ENCODE data around the gene XRCC1. TPM values are rescaled to one million over a fixed set of nuclear protein-coding genes. Genes with fewer than 3 reads are reported as not detected.

Gene XRCC1
- total and polyA plus RNA-seq, 3 experiments from 2014 or later, result 31.4 to 37.2 (median 37.0) TPM

GRCh38 chr19:43570174-43570791 lies 5.0 kb downstream of the XRCC1 start:
- H3K4me1 ChIP-seq (ENCODE audit: insufficient read depth, low read length), result peaks cover 8% of the 10 kb centered on the region
- H3K4me1 Mint-ChIP-seq, result peaks cover 31 to 62% (median 53%) of the 10 kb centered on the region in 3 donors
- peaks cover 11% of the 10 kb centered on the region for H3K36me3 ChIP-seq (ENCODE audit: insufficient read depth, low read length)
- H3K27me3 ChIP-seq (ENCODE audit: insufficient read depth, low read length, poor library complexity, severe bottlenecking), result no peaks in the 10 kb centered on the region
- H3K36me3 Mint-ChIP-seq, result peaks cover 3 to 28% (median 8%) of the 10 kb centered on the region in 3 donors
- H3K9me3 Mint-ChIP-seq, result no peaks in the 10 kb centered on the region
- no peak overlapping the region for H3K4me3 ChIP-seq (ENCODE audit: low read length)
- no peak for DNase-seq
- no peaks in the 10 kb centered on the region for H3K27me3 Mint-ChIP-seq
- H3K4me3 Mint-ChIP-seq, result peak overlapping the region in 1 of 7 donors; percentile 64
- CTCF ChIA-PET, result interaction anchor here (2.4 to 4.0 kb wide), 2 partner anchors 15 to 24 kb away, joined by 15 to 22 read pairs; no protein-coding TSS in a partner anchor
- peak overlapping the region; percentile 11 to 84 (median 70) for H3K27ac Mint-ChIP-seq
- H3K9me3 ChIP-seq (ENCODE audit: low read length), result no peaks in the 10 kb centered on the region
- no peak overlapping the region for H3K27ac ChIP-seq (ENCODE audit: low read depth, low read length)
- POLR2A ChIA-PET, result no interaction called here

DNA sequence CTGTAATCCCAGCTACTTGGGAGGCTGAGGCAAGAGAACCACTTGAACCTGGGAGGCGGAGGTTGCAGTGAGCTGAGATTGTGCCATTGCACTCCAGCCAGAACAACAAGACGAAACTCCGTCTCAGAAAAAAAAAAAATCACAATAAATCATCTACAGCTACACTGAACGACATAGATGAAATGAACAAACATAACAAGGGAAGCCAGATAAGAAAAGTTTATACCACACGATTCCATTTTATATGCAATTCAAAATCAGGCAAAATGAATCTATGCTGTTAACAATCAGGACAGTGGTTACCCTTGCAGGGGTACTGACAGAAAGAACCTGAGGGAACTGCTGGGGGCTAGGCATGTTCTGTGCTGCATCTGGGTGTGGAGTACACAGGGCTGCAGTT lies 5.7 kb downstream of the XRCC1 start:
- H3K9me3 ChIP-seq (ENCODE audit: low read length), result no peaks in the 10 kb centered on the region
- Mint-ChIP-seq H3K27me3 (no peaks in the 10 kb centered on the region), H3K4me1 (peaks cover 30 to 62% (median 53%) of the 10 kb centered on the region in 3 donors), H3K36me3 (peaks cover 0 to 25% (median 12%) of the 10 kb centered on the region in 3 donors), H3K27ac (peak overlapping the region; percentile 3 to 84 (median 70)), H3K9me3 (no peaks in the 10 kb centered on the region), H3K4me3 (peak overlapping the region in 1 of 7 donors; percentile 64)
- CTCF ChIA-PET, result interaction anchor here (4.0 kb wide), 1 partner anchor 15 kb away, joined by 22 read pairs; no protein-coding TSS in a partner anchor
- no peak overlapping the region for H3K4me3 ChIP-seq (ENCODE audit: low read length)
- POLR2A ChIA-PET, result no interaction called here
- no peak overlapping the region for H3K27ac ChIP-seq (ENCODE audit: low read depth, low read length)
- peaks cover 9% of the 10 kb centered on the region for H3K4me1 ChIP-seq (ENCODE audit: insufficient read depth, low read length)
- peaks cover 11% of the 10 kb centered on the region for H3K36me3 ChIP-seq (ENCODE audit: insufficient read depth, low read length)
- no peak for DNase-seq
- H3K27me3 ChIP-seq (ENCODE audit: insufficient read depth, low read length, poor library complexity, severe bottlenecking), result no peaks in the 10 kb centered on the region

GRCh38 chr19:43564800-43565199 lies 10.5 kb downstream of the XRCC1 start:
- peaks cover 0 to 3% of the 10 kb centered on the region in 2 donors for H3K27me3 Mint-ChIP-seq
- peaks cover 48 to 64% (median 60%) of the 10 kb centered on the region in 3 donors for H3K4me1 Mint-ChIP-seq
- Histone ChIP-seq H3K36me3 (ENCODE audit: insufficient read depth, low read length) (no peaks in the 10 kb centered on the region), H3K4me1 (ENCODE audit: insufficient read depth, low read length) (peaks cover 47% of the 10 kb centered on the region), H3K9me3 (ENCODE audit: low read length) (no peaks in the 10 kb centered on the region), H3K4me3 (ENCODE audit: low read length) (no peak overlapping the region), H3K27ac (ENCODE audit: low read depth, low read length) (no peak overlapping the region), H3K27me3 (ENCODE audit: insufficient read depth, low read length, poor library complexity, severe bottlenecking) (no peaks in the 10 kb centered on the region)
- no peak for DNase-seq
- ChIA-PET CTCF (interaction anchor here (1.6 to 2.2 kb wide), 2 partner anchors 9 to 30 kb away, joined by 8 to 12 read pairs; no protein-coding TSS in a partner anchor), POLR2A (no interaction called here)
- H3K27ac Mint-ChIP-seq, result peak overlapping the region in 6 of 8 donors; percentile 44 to 98 (median 70)
- peaks cover 0 to 15% (median 7%) of the 10 kb centered on the region in 3 donors for H3K36me3 Mint-ChIP-seq
- no peak overlapping the region for H3K4me3 Mint-ChIP-seq
- H3K9me3 Mint-ChIP-seq, result no peaks in the 10 kb centered on the region

DNA sequence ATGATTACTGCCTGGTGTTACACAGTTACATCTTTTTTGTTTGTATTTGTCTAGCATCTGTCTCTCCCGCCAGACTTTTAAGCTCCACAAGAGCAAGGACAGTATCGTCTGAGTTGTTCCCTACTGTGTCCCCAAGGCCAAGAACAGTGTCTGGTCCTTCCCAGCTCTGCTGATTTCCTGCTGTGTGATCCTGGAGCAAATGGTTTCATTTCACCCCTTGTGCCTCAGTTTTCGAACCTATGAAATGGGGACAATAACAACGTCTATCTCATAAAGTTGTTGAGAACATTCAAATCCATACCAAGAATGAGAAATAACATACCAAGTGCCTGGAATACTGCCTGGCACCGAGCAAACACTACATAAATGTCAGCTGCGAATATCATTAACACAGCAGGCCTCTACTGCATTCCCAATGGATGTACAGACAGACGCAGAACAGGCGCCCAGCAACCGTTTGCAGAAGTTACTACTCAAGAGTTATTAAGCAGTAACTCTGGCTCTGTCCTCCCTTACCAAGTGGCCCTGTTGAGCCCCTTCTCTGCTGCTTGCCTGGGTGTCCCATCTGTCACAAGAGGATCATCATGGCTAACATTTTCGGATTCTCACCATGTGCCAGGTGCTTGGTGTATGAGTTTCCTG lies 11.4 kb downstream of the XRCC1 start:
- no peak overlapping the region for H3K27ac ChIP-seq (ENCODE audit: low read depth, low read length)
- POLR2A ChIA-PET, result interaction anchor here (2.0 kb wide), 1 partner anchor 31 kb away, joined by 8 read pairs; the partner anchor contains the start of genes IRGQ and ZNF576
- Mint-ChIP-seq H3K27me3 (peaks cover 0 to 3% of the 10 kb centered on the region in 2 donors), H3K36me3 (peaks cover 0 to 17% (median 7%) of the 10 kb centered on the region in 3 donors), H3K4me3 (peak overlapping the region in 4 of 7 donors; percentile 0 to 12 (median 4)), H3K27ac (peak overlapping the region; percentile 89 to 98 (median 94)), H3K9me3 (no peaks in the 10 kb centered on the region), H3K4me1 (peaks cover 47 to 64% (median 61%) of the 10 kb centered on the region in 3 donors)
- CTCF ChIA-PET, result interaction anchor here (0.9 to 5.8 kb wide), 3 partner anchors 9 to 31 kb away, joined by 3 to 34 read pairs (median 4); partner anchors contain the start of genes IRGQ and ZNF576
- H3K27me3 ChIP-seq (ENCODE audit: insufficient read depth, low read length, poor library complexity, severe bottlenecking), result no peaks in the 10 kb centered on the region
- peaks cover 47% of the 10 kb centered on the region for H3K4me1 ChIP-seq (ENCODE audit: insufficient read depth, low read length)
- DNase-seq, result no peak
- no peak overlapping the region for H3K4me3 ChIP-seq (ENCODE audit: low read length)
- no peaks in the 10 kb centered on the region for H3K36me3 ChIP-seq (ENCODE audit: insufficient read depth, low read length)
- no peaks in the 10 kb centered on the region for H3K9me3 ChIP-seq (ENCODE audit: low read length)

GRCh38 chr19:43562698-43563241 lies 12.6 kb downstream of the XRCC1 start:
- no peaks in the 10 kb centered on the region for H3K9me3 Mint-ChIP-seq
- H3K27me3 Mint-ChIP-seq, result peaks cover 0 to 3% of the 10 kb centered on the region in 2 donors
- ChIA-PET POLR2A (interaction anchor here (0.7 to 2.0 kb wide), 3 partner anchors 12 to 55 kb away, joined by 3 to 8 read pairs (median 3); partner anchors contain the start of genes IRGQ, PINLYP, XRCC1 and ZNF576), CTCF (interaction anchor here (5.8 kb wide), 1 partner anchor 32 kb away, joined by 34 read pairs; the partner anchor contains the start of genes IRGQ and ZNF576)
- peak overlapping the region; percentile 32 to 82 (median 68) for H3K4me3 Mint-ChIP-seq
- peaks cover 47% of the 10 kb centered on the region for H3K4me1 ChIP-seq (ENCODE audit: insufficient read depth, low read length)
- peak overlapping the region; percentile 89 to 98 (median 94) for H3K27ac Mint-ChIP-seq
- peak overlapping the region; percentile 75 for H3K27ac ChIP-seq (ENCODE audit: low read depth, low read length)
- peak overlapping the region; percentile 70 for H3K4me3 ChIP-seq (ENCODE audit: low read length)
- peak; percentile 74 to 93 (median 79) for DNase-seq
- H3K36me3 Mint-ChIP-seq, result peaks cover 0 to 23% (median 8%) of the 10 kb centered on the region in 3 donors
- peaks cover 4% of the 10 kb centered on the region for H3K36me3 ChIP-seq (ENCODE audit: insufficient read depth, low read length)
- H3K9me3 ChIP-seq (ENCODE audit: low read length), result no peaks in the 10 kb centered on the region
- peaks cover 47 to 61% (median 60%) of the 10 kb centered on the region in 3 donors for H3K4me1 Mint-ChIP-seq
- H3K27me3 ChIP-seq (ENCODE audit: insufficient read depth, low read length, poor library complexity, severe bottlenecking), result no peaks in the 10 kb centered on the region

- Mint-ChIP-seq H3K36me3 (peaks cover 0 to 24% (median 10%) of the 10 kb centered on the region in 3 donors), H3K9me3 (no peaks in the 10 kb centered on the region), H3K4me1 (peaks cover 47 to 61% (median 60%) of the 10 kb centered on the region in 3 donors), H3K4me3 (peak overlapping the region; percentile 32 to 82 (median 68)), H3K27ac (peak overlapping the region; percentile 89 to 98 (median 94)), H3K27me3 (peaks cover 0 to 3% of the 10 kb centered on the region in 2 donors)
- POLR2A ChIA-PET, result interaction anchor here (0.7 to 2.0 kb wide), 4 partner anchors 13 to 72 kb away, joined by 3 to 8 read pairs (median 4); partner anchors contain the start of genes IRGQ, PINLYP, XRCC1 and ZNF576
- H3K27ac ChIP-seq (ENCODE audit: low read depth, low read length), result peak overlapping the region; percentile 75
- DNase-seq, result peak in 1 of 5 donors; percentile 17
- peaks cover 47% of the 10 kb centered on the region for H3K4me1 ChIP-seq (ENCODE audit: insufficient read depth, low read length)
- no peaks in the 10 kb centered on the region for H3K27me3 ChIP-seq (ENCODE audit: insufficient read depth, low read length, poor library complexity, severe bottlenecking)
- peaks cover 9% of the 10 kb centered on the region for H3K36me3 ChIP-seq (ENCODE audit: insufficient read depth, low read length)
- H3K9me3 ChIP-seq (ENCODE audit: low read length), result no peaks in the 10 kb centered on the region
- H3K4me3 ChIP-seq (ENCODE audit: low read length), result peak overlapping the region; percentile 70
- CTCF ChIA-PET, result interaction anchor here (5.8 kb wide), 1 partner anchor 33 kb away, joined by 34 read pairs; the partner anchor contains the start of genes IRGQ and ZNF576
Observed at GRCh38 chr19:43562226-43562697, 13.1 kb downstream of the XRCC1 start.

DNA sequence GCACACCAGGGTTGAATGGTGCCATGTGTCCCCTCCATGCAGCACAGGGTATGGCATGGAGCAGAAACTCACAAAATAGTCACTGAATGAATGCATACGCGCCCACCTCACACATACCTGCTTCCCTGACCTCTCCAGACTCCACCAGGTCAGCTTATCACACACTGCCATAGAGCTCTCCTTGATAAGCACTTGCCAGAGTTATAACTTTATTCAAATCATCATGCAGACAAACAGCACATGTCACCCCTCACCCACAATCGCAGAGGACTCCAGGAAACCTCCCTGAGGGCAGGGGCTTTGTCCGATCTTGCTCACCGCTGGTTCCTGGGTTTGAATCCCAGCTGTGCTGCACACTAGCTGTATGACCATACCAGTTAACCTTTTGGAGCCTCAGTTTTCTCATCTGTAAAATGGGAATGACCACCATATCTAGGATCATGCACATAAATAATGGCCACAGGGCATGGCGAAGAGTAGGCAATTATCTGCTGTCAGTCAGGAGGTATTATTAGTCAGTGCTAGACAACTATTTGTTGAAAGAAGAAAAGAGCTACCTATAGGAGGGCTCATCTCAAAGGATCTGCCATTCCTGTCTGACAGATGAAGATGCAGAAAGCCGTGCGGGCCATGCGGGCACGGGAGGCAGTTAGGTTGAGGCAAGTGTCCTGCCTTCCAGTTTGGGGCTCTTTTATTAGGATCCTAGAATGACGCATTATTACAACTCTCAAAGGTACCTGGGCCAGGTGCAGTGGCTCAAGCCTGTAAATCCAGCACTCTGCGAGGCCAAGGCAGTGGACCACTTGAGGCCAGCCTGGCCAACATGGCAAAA lies 14.0 kb downstream of the XRCC1 start:
- Mint-ChIP-seq H3K27me3 (peaks cover 0 to 3% of the 10 kb centered on the region in 2 donors), H3K27ac (peak overlapping the region; percentile 89 to 98 (median 94)), H3K4me3 (peak overlapping the region in 4 of 7 donors; percentile 11 to 69 (median 46)), H3K9me3 (no peaks in the 10 kb centered on the region), H3K4me1 (peaks cover 44 to 56% (median 55%) of the 10 kb centered on the region in 3 donors), H3K36me3 (peaks cover 0 to 26% (median 11%) of the 10 kb centered on the region in 3 donors)
- CTCF ChIA-PET, result interaction anchor here (1.3 to 5.8 kb wide), 2 partner anchors 25 to 34 kb away, joined by 3 to 34 read pairs; partner anchors contain the start of genes IRGQ and ZNF576
- Histone ChIP-seq H3K27ac (ENCODE audit: low read depth, low read length) (no peak overlapping the region), H3K36me3 (ENCODE audit: insufficient read depth, low read length) (peaks cover 10% of the 10 kb centered on the region), H3K27me3 (ENCODE audit: insufficient read depth, low read length, poor library complexity, severe bottlenecking) (no peaks in the 10 kb centered on the region), H3K4me3 (ENCODE audit: low read length) (peak overlapping the region; percentile 70), H3K9me3 (ENCODE audit: low read length) (no peaks in the 10 kb centered on the region), H3K4me1 (ENCODE audit: insufficient read depth, low read length) (peaks cover 47% of the 10 kb centered on the region)
- DNase-seq, result no peak
- POLR2A ChIA-PET, result interaction anchor here (0.7 kb wide), 1 partner anchor 72 kb away, joined by 6 read pairs; no protein-coding TSS in a partner anchor

Measured in CD8-positive, alpha-beta memory T cell (primary cell).